ENCODE results near the gene NDUFB4. TPM values are rescaled to one million over a fixed set of nuclear protein-coding genes. Genes with fewer than 3 reads are reported as not detected.

The NDUFB4 gene
- total and polyA plus RNA-seq, 2 donors (not counting 1 experiment from before 2014, with no cell fraction given) = 68.4 to 139 TPM

DNA sequence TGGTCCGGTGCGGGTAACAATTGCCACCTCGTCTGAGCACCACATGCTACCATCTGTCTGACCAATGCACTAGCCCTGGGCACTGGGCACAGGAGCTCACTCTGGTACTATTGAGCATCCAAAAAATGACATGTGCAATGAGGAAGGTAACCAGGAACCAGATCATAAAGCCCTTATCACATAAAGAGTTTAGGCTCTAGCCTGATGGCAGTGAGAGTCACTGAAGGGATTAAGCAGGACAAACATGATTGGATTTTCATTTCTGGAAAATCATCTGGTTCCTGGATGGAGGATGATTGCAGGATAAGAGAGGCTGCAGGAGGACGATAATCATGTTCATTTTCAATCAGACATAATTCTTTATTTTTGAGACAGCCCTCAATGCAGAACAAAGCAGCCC lies 12.4 kb downstream of the NDUFB4 start:
- Histone ChIP-seq H3K4me1 (ENCODE audit: control insufficient read depth in 2 of 2, insufficient read depth in 2 of 2, low read length in 2 of 2) (no peaks in the 10 kb centered on the region), H3K9ac (ENCODE audit: low read length) (no peak overlapping the region), H3K27ac (ENCODE audit: low read length in 2 of 2) (no peak overlapping the region), H4K20me1 (ENCODE audit: control insufficient read depth, insufficient read depth, low read length, poor library complexity, severe bottlenecking) (no peaks in the 10 kb centered on the region), H3K4me2 (replicated peaks; ENCODE audit: low read depth, low read length, poor library complexity, severe bottlenecking) (no peak overlapping the region), H3K4me3 (ENCODE audit: control extremely low read depth in 1 of 5, extremely low read depth in 1 of 5, insufficient read depth in 1 of 5, low read depth in 2 of 5, low read length in 4 of 5) (no peak overlapping the region), H3K27me3 (replicated peaks in 1 of 4; ENCODE audit: control extremely low read depth in 1 of 4, control insufficient read depth in 3 of 4, insufficient read depth in 4 of 4, low read length in 3 of 4) (peaks cover 0 to 3% (median 0%) of the 10 kb centered on the region in 4 experiments), H3K9me3 (ENCODE audit: control extremely low read depth in 1 of 3, control insufficient read depth in 2 of 3, insufficient read depth in 1 of 3, low read length in 2 of 3) (no peaks in the 10 kb centered on the region), H2AFZ (ENCODE audit: insufficient read depth, low read depth, low read length, poor library complexity, severe bottlenecking) (no peak overlapping the region), H3K36me3 (replicated peaks in 1 of 2; ENCODE audit: control extremely low read depth in 1 of 2, control insufficient read depth in 1 of 2, extremely low read depth in 1 of 2, insufficient read depth in 2 of 2, low read length in 1 of 2) (peaks cover 0 to under 1% of the 10 kb centered on the region in 2 experiments), H3K79me2 (ENCODE audit: control insufficient read depth, insufficient read depth, low read length) (no peaks in the 10 kb centered on the region)
- ATAC-seq (ENCODE audit: low read depth) (no peak), DNase-seq (no peak)
- CTCF ChIA-PET = no interaction called here
- no peak overlapping the region for H3K27ac Mint-ChIP-seq
- WGBS (ENCODE audit: insufficient coverage) = 96% methylated on average over 3 of the region's 4 CpGs
- no peak overlapping the region for H3K4me3 Mint-ChIP-seq
- intact Hi-C loops (cut with micrococcal nuclease) = no loop called here
- H3K27me3 Mint-ChIP-seq = peaks cover 15% of the 10 kb centered on the region
- no peaks in the 10 kb centered on the region for H3K9me3 Mint-ChIP-seq (ENCODE audit: insufficient read depth)
- no peak for TF ChIP-seq EZH2 (IDR thresholded peaks at IDR 0.05; ENCODE audit: borderline replicate concordance, insufficient read depth, low read depth, low read length, poor library complexity, severe bottlenecking)
- TF ChIP-seq, protein P1, sequence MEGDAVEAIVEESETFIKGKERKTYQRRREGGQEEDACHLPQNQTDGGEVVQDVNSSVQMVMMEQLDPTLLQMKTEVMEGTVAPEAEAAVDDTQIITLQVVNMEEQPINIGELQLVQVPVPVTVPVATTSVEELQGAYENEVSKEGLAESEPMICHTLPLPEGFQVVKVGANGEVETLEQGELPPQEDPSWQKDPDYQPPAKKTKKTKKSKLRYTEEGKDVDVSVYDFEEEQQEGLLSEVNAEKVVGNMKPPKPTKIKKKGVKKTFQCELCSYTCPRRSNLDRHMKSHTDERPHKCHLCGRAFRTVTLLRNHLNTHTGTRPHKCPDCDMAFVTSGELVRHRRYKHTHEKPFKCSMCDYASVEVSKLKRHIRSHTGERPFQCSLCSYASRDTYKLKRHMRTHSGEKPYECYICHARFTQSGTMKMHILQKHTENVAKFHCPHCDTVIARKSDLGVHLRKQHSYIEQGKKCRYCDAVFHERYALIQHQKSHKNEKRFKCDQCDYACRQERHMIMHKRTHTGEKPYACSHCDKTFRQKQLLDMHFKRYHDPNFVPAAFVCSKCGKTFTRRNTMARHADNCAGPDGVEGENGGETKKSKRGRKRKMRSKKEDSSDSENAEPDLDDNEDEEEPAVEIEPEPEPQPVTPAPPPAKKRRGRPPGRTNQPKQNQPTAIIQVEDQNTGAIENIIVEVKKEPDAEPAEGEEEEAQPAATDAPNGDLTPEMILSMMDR (IDR thresholded peaks at IDR 0.05) = no peak
- POLR2A ChIA-PET = no interaction called here
- no peaks in the 10 kb centered on the region for H3K4me1 Mint-ChIP-seq

DNA sequence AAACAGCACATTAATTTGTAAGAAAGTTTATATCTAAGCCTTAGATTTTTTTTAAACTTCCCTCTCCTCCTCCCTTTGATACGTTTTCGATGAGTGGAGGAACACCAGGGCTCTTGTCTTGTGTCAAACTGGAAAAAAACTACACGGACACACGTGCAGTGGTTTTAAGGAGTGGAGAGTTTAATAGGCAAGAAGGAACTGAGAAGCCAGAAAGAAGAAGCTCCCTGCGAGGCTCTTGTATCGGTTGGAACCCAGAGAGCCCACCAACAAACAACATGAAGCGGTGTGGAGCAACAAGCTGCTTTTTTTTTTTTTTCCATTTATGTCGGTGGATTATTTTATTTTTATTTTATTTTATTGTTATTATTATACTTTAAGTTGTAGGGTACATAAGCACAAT lies 18.6 kb downstream of the NDUFB4 start:
- Histone ChIP-seq H3K9me3 (ENCODE audit: control extremely low read depth in 1 of 3, control insufficient read depth in 2 of 3, insufficient read depth in 1 of 3, low read length in 2 of 3) (peaks cover 0 to 6% (median 0%) of the 10 kb centered on the region in 3 donors), H4K20me1 (ENCODE audit: control insufficient read depth, insufficient read depth, low read length, poor library complexity, severe bottlenecking) (no peaks in the 10 kb centered on the region), H3K27ac (ENCODE audit: low read length in 2 of 2) (no peak overlapping the region), H3K4me1 (ENCODE audit: control insufficient read depth in 2 of 2, insufficient read depth in 2 of 2, low read length in 2 of 2) (no peaks in the 10 kb centered on the region), H2AFZ (ENCODE audit: insufficient read depth, low read depth, low read length, poor library complexity, severe bottlenecking) (no peak overlapping the region), H3K79me2 (ENCODE audit: control insufficient read depth, insufficient read depth, low read length) (no peaks in the 10 kb centered on the region), H3K27me3 (replicated peaks in 1 of 4; ENCODE audit: control extremely low read depth in 1 of 4, control insufficient read depth in 3 of 4, insufficient read depth in 4 of 4, low read length in 3 of 4) (peaks cover 0 to 3% (median 0%) of the 10 kb centered on the region in 4 experiments), H3K4me3 (ENCODE audit: control extremely low read depth in 1 of 5, extremely low read depth in 1 of 5, insufficient read depth in 1 of 5, low read depth in 2 of 5, low read length in 4 of 5) (no peak overlapping the region), H3K9ac (ENCODE audit: low read length) (no peak overlapping the region), H3K4me2 (replicated peaks; ENCODE audit: low read depth, low read length, poor library complexity, severe bottlenecking) (no peak overlapping the region), H3K36me3 (replicated peaks in 1 of 2; ENCODE audit: control extremely low read depth in 1 of 2, control insufficient read depth in 1 of 2, extremely low read depth in 1 of 2, insufficient read depth in 2 of 2, low read length in 1 of 2) (no peaks in the 10 kb centered on the region)
- intact Hi-C loops (cut with micrococcal nuclease) = no loop called here
- no peak overlapping the region for H3K4me3 Mint-ChIP-seq
- ChIA-PET POLR2A (no interaction called here), CTCF (no interaction called here)
- DNase-seq (no peak), ATAC-seq (ENCODE audit: low read depth) (no peak)
- WGBS (ENCODE audit: insufficient coverage) = 70% methylated on average over 2 of the region's 8 CpGs
- TF ChIP-seq, protein P1 (IDR thresholded peaks at IDR 0.05) = no peak
- no peak for TF ChIP-seq EZH2 (IDR thresholded peaks at IDR 0.05; ENCODE audit: borderline replicate concordance, insufficient read depth, low read depth, low read length, poor library complexity, severe bottlenecking)
- peaks cover 12% of the 10 kb centered on the region for H3K27me3 Mint-ChIP-seq
- no peaks in the 10 kb centered on the region for H3K4me1 Mint-ChIP-seq
- H3K9me3 Mint-ChIP-seq (ENCODE audit: insufficient read depth) = no peaks in the 10 kb centered on the region
- no peak overlapping the region for H3K27ac Mint-ChIP-seq
